K562 (cell line): Measurements from ENCODE around the gene FUT2. TPM values are rescaled to one million over a fixed set of nuclear protein-coding genes. Genes with fewer than 3 reads are reported as not detected.

Experiments
- BHLHE40 ChIP-seq: IDR thresholded peaks from 2 replicates; pipeline ENCODE4 v1.6.1; 2011; ENCODE audit warnings: low read length, improper control_type of control experiment
- CBFA2T3 ChIP-seq: fragments of 450-650 bp; IDR thresholded peaks from 2 replicates; pipeline ENCODE4 v1.6.1; 2017
- EP300 ChIP-seq: IDR thresholded peaks from 2 replicates; pipeline ENCODE4 v1.6.1; 2012; ENCODE audit warnings: low read length, improper control_type of control experiment
- EZH2 ChIP-seq: IDR thresholded peaks from 2 replicates; pipeline ENCODE4 v1.6.1; 2012; ENCODE audit warnings: low read depth, mild to moderate bottlenecking, inconsistent platforms, low read length, borderline replicate concordance
- FOSL1 ChIP-seq: fragments of 200-800 bp; sonication (Bioruptor generic); conservative IDR thresholded peaks from 2 replicates; pipeline ENCODE4 v1.6.1; 2016; ENCODE audit warnings: missing genetic modification characterization, missing compliant biosample characterization
- GTF2E2 ChIP-seq: fragments of 200-800 bp; sonication (Bioruptor generic); IDR thresholded peaks from 2 replicates; pipeline ENCODE4 v1.6.1; 2016; ENCODE audit warnings: missing genetic modification characterization, missing compliant biosample characterization
- HNRNPH1 ChIP-seq: fragments of 200-400 bp; formaldehyde crosslinking; optimal IDR thresholded peaks from 2 replicates; pipeline ENCODE3; 2017; ENCODE audit warnings: low read depth, mild to moderate bottlenecking, low read length, moderate library complexity
- KDM5B ChIP-seq: fragments of 200-600 bp; sonication (generic); IDR thresholded peaks from 2 replicates; pipeline ENCODE4 v1.6.1; 2012; ENCODE audit warnings: low read depth, mild to moderate bottlenecking, moderate library complexity, low read length, control low read depth, inconsistent platforms; ENCODE audit not compliant: insufficient replicate concordance
- MCM5 ChIP-seq: fragments of 450-650 bp; IDR thresholded peaks from 2 replicates; pipeline ENCODE4 v1.6.1; 2016; ENCODE audit warnings: low read depth
- MNT ChIP-seq, 2 experiments: fragments of 450-650 bp; conservative IDR thresholded peaks; 2 replicates each; pipeline ENCODE4 v1.6.1; 2017; ENCODE audit warnings: mild to moderate bottlenecking in 2 of 2, moderate library complexity in 2 of 2
- MXD1 ChIP-seq: fragments of 250-450 bp; sonication (Bioruptor Pico); IDR thresholded peaks from 2 replicates; pipeline ENCODE4 v1.8.0; 2021; ENCODE audit warnings: borderline replicate concordance, mild to moderate bottlenecking, moderate library complexity; ENCODE audit not compliant: poor library complexity, severe bottlenecking
- NFIX ChIP-seq: fragments of 250-450 bp; sonication (Bioruptor Pico); IDR thresholded peaks from 2 replicates; pipeline ENCODE4 v1.4.0; 2020; ENCODE audit warnings: low read depth, mild to moderate bottlenecking, moderate library complexity
- PHB2 ChIP-seq: fragments of 450-650 bp; IDR thresholded peaks from 2 replicates; pipeline ENCODE4 v1.6.1; 2017; ENCODE audit warnings: low read depth
- POU5F1 ChIP-seq: fragments of 150-350 bp; IDR thresholded peaks from 2 replicates; pipeline ENCODE4 v1.6.1; 2014; ENCODE audit warnings: borderline replicate concordance, low read length, low read depth, mild to moderate bottlenecking; ENCODE audit not compliant: partially characterized antibody
- RAD51 ChIP-seq: fragments of 450-650 bp; IDR thresholded peaks from 2 replicates; pipeline ENCODE4 v1.7.1; 2016; ENCODE audit warnings: low read depth, mild to moderate bottlenecking, borderline replicate concordance
- RBM14 ChIP-seq: fragments of 200-400 bp; formaldehyde crosslinking; IDR thresholded peaks from 2 replicates; pipeline ENCODE4 v1.6.1; 2018; ENCODE audit warnings: low read depth, mild to moderate bottlenecking, low read length, moderate library complexity, borderline replicate concordance; ENCODE audit not compliant: insufficient read depth
- RUNX1 ChIP-seq: sonication (generic); IDR thresholded peaks from 2 replicates; pipeline ENCODE4 v1.6.1; 2016; ENCODE audit warnings: antibody characterized with exemption, low read depth
- SIX5 ChIP-seq, 2 experiments: IDR thresholded peaks; 2 replicates each; pipeline ENCODE4 v1.6.1; 2011; ENCODE audit warnings: low read length in 2 of 2, borderline replicate concordance in 1 of 2, low read depth in 1 of 2, mild to moderate bottlenecking in 1 of 2, moderate library complexity in 1 of 2; ENCODE audit not compliant: insufficient read depth in 1 of 2
- SRSF7 ChIP-seq: fragments of 200-400 bp; formaldehyde crosslinking; optimal IDR thresholded peaks from 2 replicates; pipeline ENCODE3; 2017; ENCODE audit warnings: mild to moderate bottlenecking, low read depth, low read length
- TGIF2 ChIP-seq: sonication (generic); formaldehyde crosslinking; IDR thresholded peaks from 2 replicates; pipeline ENCODE4 v1.8.1; 2022; ENCODE audit warnings: mild to moderate bottlenecking, missing genetic modification reagents, moderate library complexity
- WHSC1 ChIP-seq: IDR thresholded peaks from one replicate; pipeline ENCODE4 v1.6.1; 2012; ENCODE audit warnings: low read length, control low read depth, inconsistent platforms
- XRCC3 ChIP-seq: fragments of 450-650 bp; IDR thresholded peaks from 2 replicates; pipeline ENCODE4 v1.6.1; 2017; ENCODE audit warnings: mild to moderate bottlenecking, moderate library complexity
- ZBED1 ChIP-seq: IDR thresholded peaks from 2 replicates; pipeline ENCODE4 v1.6.1; 2014
- ZBTB17 ChIP-seq: fragments of 450-650 bp; formaldehyde crosslinking; IDR thresholded peaks from 2 replicates; pipeline ENCODE4 v1.4.0; 2020; ENCODE audit warnings: mild to moderate bottlenecking
- ZNF239 ChIP-seq: fragments of 250-450 bp; sonication (Bioruptor Pico); IDR thresholded peaks from 2 replicates; pipeline ENCODE4 v1.4.0; 2020; ENCODE audit warnings: mild to moderate bottlenecking
- ZNF639 ChIP-seq, 2 experiments: fragments of 200-800 bp in 1 of 2; sonication (Bioruptor generic) in 1 of 2; sonication (generic) in 1 of 2; formaldehyde crosslinking in 1 of 2; IDR thresholded peaks in 1 of 2; conservative IDR thresholded peaks in 1 of 2; 2 replicates each; pipeline versions ENCODE4 v1.5.0 to v1.6.1; 2016 to 2020; ENCODE audit warnings: missing compliant biosample characterization in 1 of 2, missing genetic modification characterization in 1 of 2, missing genetic modification reagents in 1 of 2
- polyA plus RNA-seq, 8 experiments: library from polyadenylated mRNA; depleted of rRNA in 4 of 8; stranded (reverse) in 5 of 8; unstranded in 3 of 8; fragments of >200 nt; fragmentation: Nextera tagmentation in 2 of 8; fragmentation: Illumina TruSeq in 1 of 8; extraction: Ambion mirVana in 2 of 8; extraction: Trizol in 1 of 8; gene quantifications; 2 replicates each; pipeline versions ENCODE4 v1.2.1 to v1.2.3, GENCODE V29; 2011 to 2014; ENCODE audit warnings: inconsistent platforms in 1 of 8, missing spikeins in 1 of 8
- total RNA-seq, 7 experiments: library from RNA; depleted of rRNA in 6 of 7; stranded (reverse); fragments of >200 nt in 6 of 7; fragmentation: Illumina TruSeq in 2 of 7; extraction: Trizol in 2 of 7; gene quantifications; 2 replicates each; pipeline versions ENCODE4 v1.2.1 to v1.2.3, GENCODE V29; 2011 to 2021; ENCODE audit warnings: low replicate concordance in 1 of 7

Gene FUT2
- total and polyA plus RNA-seq, 9 of the 15 experiments (the other 6 are each of a cell fraction or from before 2014, with no cell fraction given): 0.03 to 0.04 TPM; not detected in 7

GRCh38 chr19:48741129-48741999, 45.6 kb downstream of the FUT2 start (continued):
- TF ChIP-seq FOSL1 (tag): no peak; the same call in 1 of the 2 replicates
- TF ChIP-seq SIX5 (IDR thresholded peaks at IDR 0.05; ENCODE audit: borderline replicate concordance in 1 of 2, insufficient read depth in 1 of 2, low read depth in 1 of 2, low read length in 2 of 2): no peak
- no peak for TF ChIP-seq WHSC1
- no peak for TF ChIP-seq GTF2E2
- TF ChIP-seq XRCC3: no peak
- TF ChIP-seq RAD51: 0 out of 2 replicates have a peak, but pooled peaks have one; percentile 7
- TF ChIP-seq RUNX1: no peak
- TF ChIP-seq ZBTB17 (CRISPR knock-in tag): no peak
- TF ChIP-seq ZNF639 (CRISPR knock-in tag; conservative IDR thresholded peaks at IDR 0.05 in 1 of 2, IDR thresholded peaks at IDR 0.05 in 1 of 2): 0 out of 4 replicates have a peak, but pooled peaks of 1 of the 2 experiments have one; percentile 38
- TF ChIP-seq MCM5: no peak
- no peak for TF ChIP-seq SRSF7
- TF ChIP-seq KDM5B: peak; percentile 39
- no peak for TF ChIP-seq HNRNPH1
- TF ChIP-seq NFIX (CRISPR knock-in tag): no peak
- no peak for TF ChIP-seq POU5F1
- TF ChIP-seq ZNF239 (CRISPR knock-in tag): no peak
- TF ChIP-seq ZBED1: no peak
- no peak for TF ChIP-seq EP300
- TF ChIP-seq TGIF2 (CRISPR knock-in tag): no peak
- TF ChIP-seq MNT (conservative IDR thresholded peaks at IDR 0.05): peak; percentile 43 to 78; a peak in 3 of 4 replicates
- no peak for TF ChIP-seq RBM14
- TF ChIP-seq MXD1 (CRISPR knock-in tag): no peak
- no peak for TF ChIP-seq PHB2
- peak; percentile 52 for TF ChIP-seq CBFA2T3
- TF ChIP-seq EZH2: no peak
- no peak for TF ChIP-seq BHLHE40
